ENCODE measurements around the gene HEMGN. TPM values are rescaled to one million over a fixed set of nuclear protein-coding genes. Genes with fewer than 3 reads are reported as not detected.

The HEMGN gene
- total and polyA plus RNA-seq, 2 experiments from 2014 or later: not detected

- Histone ChIP-seq H3K4me3 (peak within 1 kb of the TSS; percentile 98), H3K27me3 (peaks cover 49% of the 10 kb centered on the region), H3K36me3 (no peaks in the 10 kb centered on the region), H3K9me3 (ENCODE audit: low read depth) (no peaks in the 10 kb centered on the region), H3K4me1 (ENCODE audit: low read depth) (peaks cover 6% of the 10 kb centered on the region), H3K27ac (peak within 1 kb of the TSS; percentile 92)
- DNase-seq (ENCODE audit: low read depth in 1 of 2, low spot score in 1 of 2): peak; percentile 94 to 96
- TF ChIP-seq, protein P1, sequence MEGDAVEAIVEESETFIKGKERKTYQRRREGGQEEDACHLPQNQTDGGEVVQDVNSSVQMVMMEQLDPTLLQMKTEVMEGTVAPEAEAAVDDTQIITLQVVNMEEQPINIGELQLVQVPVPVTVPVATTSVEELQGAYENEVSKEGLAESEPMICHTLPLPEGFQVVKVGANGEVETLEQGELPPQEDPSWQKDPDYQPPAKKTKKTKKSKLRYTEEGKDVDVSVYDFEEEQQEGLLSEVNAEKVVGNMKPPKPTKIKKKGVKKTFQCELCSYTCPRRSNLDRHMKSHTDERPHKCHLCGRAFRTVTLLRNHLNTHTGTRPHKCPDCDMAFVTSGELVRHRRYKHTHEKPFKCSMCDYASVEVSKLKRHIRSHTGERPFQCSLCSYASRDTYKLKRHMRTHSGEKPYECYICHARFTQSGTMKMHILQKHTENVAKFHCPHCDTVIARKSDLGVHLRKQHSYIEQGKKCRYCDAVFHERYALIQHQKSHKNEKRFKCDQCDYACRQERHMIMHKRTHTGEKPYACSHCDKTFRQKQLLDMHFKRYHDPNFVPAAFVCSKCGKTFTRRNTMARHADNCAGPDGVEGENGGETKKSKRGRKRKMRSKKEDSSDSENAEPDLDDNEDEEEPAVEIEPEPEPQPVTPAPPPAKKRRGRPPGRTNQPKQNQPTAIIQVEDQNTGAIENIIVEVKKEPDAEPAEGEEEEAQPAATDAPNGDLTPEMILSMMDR (IDR thresholded peaks at IDR 0.05; ENCODE audit: low read depth, low read length): peak; percentile 59
Observed at GRCh38 chr9:97982683-97983588, 45.0 kb upstream of the HEMGN start, which contains the start of gene ANP32B. Gene ANP32B (plus strand): TSS chr9:97983341. CDS start chr9:97983556, 215 bp downstream.

GRCh38 chr9:97981846-97982682, 44.1 kb upstream of the HEMGN start:
- Histone ChIP-seq H3K27ac (no peak overlapping the region), H3K27me3 (peaks cover 57% of the 10 kb centered on the region), H3K9me3 (ENCODE audit: low read depth) (no peaks in the 10 kb centered on the region), H3K36me3 (no peaks in the 10 kb centered on the region), H3K4me1 (ENCODE audit: low read depth) (peaks cover under 1% of the 10 kb centered on the region), H3K4me3 (peak overlapping the region; percentile 98)
- TF ChIP-seq, protein P1 (IDR thresholded peaks at IDR 0.05; ENCODE audit: low read depth, low read length): no peak
- no peak for DNase-seq (ENCODE audit: low read depth in 1 of 2, low spot score in 1 of 2)

DNA sequence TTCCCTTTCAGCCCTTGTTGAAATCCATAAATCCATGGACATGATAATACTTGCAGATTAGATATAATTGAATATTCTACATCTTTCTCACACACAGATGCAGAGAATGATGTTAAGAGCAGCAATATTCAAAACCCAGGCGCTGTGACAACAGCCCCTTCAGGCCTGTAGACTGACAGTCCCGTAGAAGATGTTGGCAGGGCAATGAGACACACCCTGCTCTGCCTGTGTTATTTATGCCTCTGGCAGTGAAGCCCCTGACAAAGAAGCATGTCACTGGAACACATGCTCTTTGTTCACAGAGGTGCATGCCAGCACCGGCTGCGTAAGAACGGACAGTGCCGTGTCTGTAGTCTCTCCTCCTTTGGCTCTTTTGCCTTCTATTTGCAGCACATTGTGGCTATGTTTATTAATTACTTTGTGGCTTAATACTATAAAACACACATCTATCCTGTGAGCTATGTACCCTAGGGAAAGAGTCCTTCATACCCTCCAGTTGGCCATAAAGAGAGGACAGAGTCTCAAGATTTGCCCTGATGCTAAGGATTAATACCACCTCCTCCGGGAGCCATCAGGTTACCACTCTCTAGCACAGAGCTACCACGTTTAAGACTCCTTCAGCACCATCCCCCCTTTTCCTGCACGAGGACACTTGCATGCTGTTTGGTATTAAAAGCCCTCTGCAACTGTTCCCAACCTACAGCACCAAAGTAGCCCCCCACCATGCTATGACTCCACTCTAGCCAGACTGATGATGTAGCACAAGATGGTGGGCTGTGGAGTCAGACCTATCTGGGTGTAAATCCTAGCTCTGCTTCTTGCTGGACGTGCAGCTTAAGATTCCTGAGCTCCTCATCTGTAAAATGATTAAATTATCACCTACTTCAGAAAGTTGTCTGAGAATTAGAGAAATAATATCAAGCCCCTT, 43.2 kb upstream of the HEMGN start:
- Histone ChIP-seq H3K27me3 (peaks cover 57% of the 10 kb centered on the region), H3K36me3 (no peaks in the 10 kb centered on the region), H3K27ac (no peak overlapping the region), H3K4me1 (ENCODE audit: low read depth) (no peaks in the 10 kb centered on the region), H3K9me3 (ENCODE audit: low read depth) (no peaks in the 10 kb centered on the region), H3K4me3 (no peak overlapping the region)
- TF ChIP-seq, protein P1 (IDR thresholded peaks at IDR 0.05; ENCODE audit: low read depth, low read length): no peak
- no peak for DNase-seq (ENCODE audit: low read depth in 1 of 2, low spot score in 1 of 2)

DNA sequence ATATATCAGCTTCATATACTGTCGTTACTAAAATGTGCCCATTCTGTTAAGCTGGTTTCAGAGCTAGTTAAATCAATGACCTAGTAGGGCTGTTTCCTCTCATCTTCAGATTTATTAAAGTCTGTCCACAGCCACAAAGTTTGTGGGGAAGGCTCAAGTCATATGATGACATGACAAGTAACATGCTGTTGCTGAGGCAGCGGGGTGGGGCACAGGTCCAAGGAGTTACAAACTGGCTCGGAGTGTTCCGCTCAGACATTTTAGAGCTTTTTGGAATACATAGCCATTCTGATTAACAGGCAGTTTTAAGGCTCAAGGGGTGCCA, 42.5 kb upstream of the HEMGN start:
- Histone ChIP-seq H3K4me3 (no peak overlapping the region), H3K36me3 (no peaks in the 10 kb centered on the region), H3K4me1 (ENCODE audit: low read depth) (no peaks in the 10 kb centered on the region), H3K9me3 (ENCODE audit: low read depth) (no peaks in the 10 kb centered on the region), H3K27me3 (peaks cover 64% of the 10 kb centered on the region), H3K27ac (no peak overlapping the region)
- TF ChIP-seq, protein P1 (IDR thresholded peaks at IDR 0.05; ENCODE audit: low read depth, low read length): no peak
- DNase-seq (ENCODE audit: low read depth in 1 of 2, low spot score in 1 of 2): peak in 1 of 2 donors; percentile 43

Measured in cardiac muscle cell (in vitro differentiated cells and primary cell).